ENCODE measurements around the gene GIMAP5.

GIMAP5 gene

DNA sequence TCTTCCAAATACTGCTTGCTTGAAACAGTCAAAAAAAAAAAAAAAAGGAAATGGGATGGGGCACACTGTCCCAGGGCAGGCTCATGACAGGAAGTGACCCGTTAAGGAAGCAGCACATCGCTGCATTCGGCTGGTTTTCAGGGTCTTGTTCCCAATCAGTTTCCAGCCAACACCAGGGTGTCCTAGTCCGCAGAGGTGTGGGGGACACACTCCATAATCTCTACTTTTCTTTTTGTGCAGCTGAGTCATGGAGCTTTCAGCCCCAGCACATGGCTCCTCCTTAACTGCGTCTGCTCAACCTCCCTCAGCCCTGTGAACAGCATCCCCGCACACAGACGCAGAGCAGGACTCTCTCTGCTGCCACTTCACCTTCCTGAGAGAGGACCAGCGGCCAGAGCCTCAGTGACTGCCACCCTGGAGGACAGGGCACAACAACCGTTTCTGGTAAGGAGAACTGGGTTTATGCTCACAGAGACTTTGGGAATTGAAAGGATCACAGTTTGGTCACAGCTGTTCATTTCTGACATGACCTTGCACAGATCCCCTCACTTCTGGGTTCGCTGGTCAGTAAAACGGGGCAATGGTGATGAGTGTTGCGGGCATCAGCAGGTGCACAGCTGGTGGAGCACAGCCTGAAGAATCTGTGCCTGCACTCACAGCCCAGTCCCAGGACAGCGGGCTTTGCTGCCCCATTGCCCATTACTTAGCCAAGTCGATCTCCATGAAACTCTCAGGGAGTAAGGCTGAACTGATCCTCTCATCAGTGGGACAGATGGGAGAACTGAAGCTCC, at the start of gene GIMAP5:
TSS of gene GIMAP5 (plus strand) at position 154 of the 791 bp plus-strand sequence. CDS start 3,467 bp downstream, outside the sequence.
- DNase-seq (ENCODE audit: low spot score), result no peak

DNA sequence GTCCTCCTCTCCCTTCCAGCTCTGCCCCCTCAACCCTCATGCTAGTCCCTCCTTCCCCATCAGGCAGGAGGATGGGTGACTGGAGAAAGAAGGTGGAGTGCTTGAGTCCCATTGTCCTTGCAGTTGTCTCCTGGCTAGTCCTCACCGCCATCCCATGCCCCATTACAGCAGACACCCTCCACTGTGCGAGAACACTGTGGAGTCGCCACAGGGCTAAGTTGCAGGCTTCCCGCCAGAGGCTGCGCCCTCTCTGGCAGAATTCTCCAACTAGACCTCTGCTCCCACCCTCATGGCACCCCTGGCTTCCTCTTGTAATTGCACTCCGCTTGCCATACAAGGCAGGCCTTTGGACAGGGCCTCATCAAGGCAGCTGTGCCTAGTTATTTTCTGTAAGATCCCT, 48.6 kb upstream of the GIMAP5 start:
- no peak for DNase-seq (ENCODE audit: low spot score)

DNA sequence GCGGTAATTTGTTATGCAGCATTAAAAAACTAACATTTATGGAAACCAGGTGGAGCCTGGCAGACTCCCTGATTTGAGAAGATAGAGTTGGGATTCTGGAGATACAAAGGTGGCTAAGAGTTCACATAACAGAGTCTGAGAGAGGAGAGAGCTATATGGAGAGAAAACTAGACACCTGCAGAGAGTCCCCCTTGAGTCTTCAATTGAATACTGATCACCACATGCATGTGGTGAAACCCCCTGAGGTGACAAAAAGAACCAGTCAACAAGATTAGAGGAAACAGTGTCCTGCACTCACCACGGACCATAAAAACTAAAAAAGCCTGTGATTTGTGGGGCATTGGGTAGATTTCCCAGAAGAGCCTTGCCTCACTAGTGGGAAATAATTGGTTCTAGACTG, 41.6 kb upstream of the GIMAP5 start:
- DNase-seq (ENCODE audit: low spot score), result no peak

DNA sequence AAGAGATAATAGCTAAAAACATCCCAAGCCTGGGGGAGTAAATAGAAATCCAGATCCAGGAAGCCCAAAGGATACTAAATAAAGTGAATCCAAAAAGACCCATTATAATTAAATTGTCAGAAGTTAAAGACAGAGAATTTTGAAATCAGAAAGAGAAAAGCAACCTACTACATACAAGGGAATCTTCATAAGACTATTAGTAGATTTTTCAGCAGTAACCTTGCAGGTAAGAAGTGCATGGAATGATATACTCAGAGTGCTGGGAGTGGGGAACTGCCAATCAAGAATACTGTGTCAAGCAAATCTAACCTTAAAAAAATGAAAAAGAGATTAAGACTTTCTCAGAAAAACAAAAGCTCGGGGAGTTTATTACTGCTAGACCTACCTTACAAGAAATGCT, 34.0 kb upstream of the GIMAP5 start:
- no peak for DNase-seq (ENCODE audit: low spot score)

DNA sequence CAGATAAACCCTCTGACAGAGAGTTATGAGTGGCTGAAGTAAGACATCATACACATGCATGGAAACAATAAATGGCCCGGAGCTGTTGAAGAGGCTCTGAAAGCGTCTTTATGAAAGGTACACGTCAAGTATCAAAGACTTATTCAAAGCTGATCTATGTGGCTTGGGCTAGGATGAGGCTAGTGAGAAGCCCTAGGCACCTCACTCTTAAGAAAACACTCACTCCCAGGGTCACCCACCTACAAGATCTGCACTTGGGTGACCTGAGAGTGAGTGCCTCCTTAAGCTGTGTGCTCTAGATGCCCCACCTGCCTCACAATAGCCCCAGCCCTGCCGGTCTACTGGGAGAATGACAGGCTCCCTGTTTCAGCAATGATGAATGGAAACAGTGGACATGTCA, 21.9 kb upstream of the GIMAP5 start:
- DNase-seq (ENCODE audit: low spot score), result no peak

DNA sequence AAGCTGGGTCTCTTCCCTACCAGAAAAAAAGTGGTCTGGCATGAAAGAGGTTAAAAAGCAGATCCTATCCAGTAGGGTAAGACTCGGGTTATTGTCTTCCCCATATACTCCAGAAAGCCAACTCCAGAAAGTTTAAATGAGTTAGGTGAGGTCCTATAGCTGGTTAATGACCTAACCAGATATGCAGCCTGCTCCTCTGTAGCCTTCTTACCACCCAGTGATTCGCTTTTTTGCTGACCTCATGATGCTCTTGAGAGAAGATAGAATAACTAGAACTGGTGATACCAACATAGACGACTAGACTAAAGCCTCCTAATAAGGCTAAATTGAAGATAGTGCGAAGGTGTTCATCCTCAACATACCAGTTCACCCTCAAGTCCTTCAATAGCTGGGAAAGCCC, 21.5 kb upstream of the GIMAP5 start:
- no peak for DNase-seq (ENCODE audit: low spot score)

DNA sequence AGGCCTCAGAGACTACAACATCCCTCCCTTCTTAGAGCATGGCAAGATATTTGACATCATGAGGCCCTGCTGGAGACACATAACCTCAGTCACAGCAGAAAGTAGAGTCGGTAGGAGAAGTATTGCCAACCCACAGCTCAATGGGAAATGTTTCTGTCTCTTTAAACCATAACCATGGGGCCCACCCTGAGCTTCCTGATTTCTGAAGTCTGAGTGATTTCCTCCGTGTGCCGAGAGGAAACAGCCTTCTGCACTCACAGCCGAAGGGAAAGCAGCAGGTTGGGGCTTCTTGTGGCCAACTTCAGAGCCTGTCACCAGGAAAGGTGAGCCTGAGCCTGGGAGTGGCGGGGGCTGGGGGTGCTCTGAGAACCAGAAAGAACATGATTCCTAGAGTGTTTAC, 20.9 kb upstream of the GIMAP5 start, which contains the start of gene GIMAP1:
TSS of gene GIMAP1 (plus strand) at position 246 of the 400 bp plus-strand sequence. CDS start 2,435 bp downstream, outside the sequence.
- no peak for DNase-seq (ENCODE audit: low spot score)

DNA sequence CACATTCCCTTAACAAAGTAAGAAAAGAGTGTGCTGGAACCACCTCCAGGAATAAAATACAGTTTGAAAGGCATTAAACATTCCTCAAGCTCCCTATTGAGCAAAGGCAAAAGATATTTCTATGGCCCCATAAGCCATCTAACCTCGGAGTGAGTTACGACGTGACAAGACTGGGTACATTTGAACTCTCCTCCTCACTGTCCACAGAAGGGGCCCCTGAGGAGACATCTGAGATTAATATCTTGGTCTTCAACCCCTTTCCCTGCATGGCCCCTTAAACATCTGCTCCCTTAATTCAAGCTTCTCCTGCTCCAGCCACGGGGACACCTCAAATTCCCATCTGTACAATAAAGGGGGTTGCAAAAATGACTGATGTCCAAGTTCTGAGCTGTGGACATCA, 20.3 kb upstream of the GIMAP5 start:
- no peak for DNase-seq (ENCODE audit: low spot score)

DNA sequence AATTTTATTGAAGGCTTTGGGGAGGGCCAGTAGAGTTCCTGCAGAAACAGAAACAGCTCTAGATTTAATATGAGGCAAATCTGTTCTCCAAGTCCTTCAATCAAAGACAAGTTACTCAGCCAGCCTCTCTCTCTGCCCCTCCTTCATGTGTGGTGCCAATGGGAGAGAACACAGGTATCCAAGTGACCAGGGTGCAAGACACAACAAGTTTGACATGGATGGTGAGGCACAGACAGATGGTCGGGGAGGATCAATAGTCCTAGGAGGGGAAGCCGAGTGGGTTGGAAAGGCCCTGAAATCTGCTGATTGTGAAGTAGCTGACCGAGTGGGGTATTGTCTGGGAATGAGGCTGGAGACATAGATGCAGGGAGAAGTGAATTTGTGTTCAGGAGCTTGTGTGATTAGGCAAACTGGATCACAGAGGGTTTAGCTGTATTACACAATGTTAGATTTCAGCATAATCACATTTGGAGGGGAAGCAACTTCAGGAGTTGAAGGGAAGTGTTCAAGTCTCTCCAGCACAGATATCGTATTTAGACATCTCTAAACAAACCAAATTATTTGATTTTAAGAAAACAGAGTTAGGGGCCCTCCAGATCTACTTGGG, 19.3 kb upstream of the GIMAP5 start:
- DNase-seq (ENCODE audit: low spot score), result no peak

DNA sequence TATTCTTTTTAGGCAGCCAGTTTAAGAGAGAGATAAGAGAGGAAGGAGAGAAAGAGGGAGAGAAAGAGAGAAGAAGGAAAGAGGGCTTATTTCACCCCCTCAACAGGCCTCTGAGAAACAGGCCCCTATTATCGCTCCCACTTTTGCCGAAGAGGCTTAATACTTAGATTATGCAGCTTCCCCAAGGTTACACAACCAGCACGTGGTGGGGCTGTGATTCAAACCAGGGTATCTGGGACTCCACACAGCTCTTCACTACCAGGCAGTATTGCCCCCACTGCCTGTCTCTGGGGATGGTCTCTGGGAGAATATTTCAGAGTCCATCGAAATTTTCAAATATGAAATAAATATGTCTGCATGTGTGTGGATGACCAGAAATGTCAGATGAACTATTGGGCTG, 17.8 kb upstream of the GIMAP5 start:
- no peak for DNase-seq (ENCODE audit: low spot score)

DNA sequence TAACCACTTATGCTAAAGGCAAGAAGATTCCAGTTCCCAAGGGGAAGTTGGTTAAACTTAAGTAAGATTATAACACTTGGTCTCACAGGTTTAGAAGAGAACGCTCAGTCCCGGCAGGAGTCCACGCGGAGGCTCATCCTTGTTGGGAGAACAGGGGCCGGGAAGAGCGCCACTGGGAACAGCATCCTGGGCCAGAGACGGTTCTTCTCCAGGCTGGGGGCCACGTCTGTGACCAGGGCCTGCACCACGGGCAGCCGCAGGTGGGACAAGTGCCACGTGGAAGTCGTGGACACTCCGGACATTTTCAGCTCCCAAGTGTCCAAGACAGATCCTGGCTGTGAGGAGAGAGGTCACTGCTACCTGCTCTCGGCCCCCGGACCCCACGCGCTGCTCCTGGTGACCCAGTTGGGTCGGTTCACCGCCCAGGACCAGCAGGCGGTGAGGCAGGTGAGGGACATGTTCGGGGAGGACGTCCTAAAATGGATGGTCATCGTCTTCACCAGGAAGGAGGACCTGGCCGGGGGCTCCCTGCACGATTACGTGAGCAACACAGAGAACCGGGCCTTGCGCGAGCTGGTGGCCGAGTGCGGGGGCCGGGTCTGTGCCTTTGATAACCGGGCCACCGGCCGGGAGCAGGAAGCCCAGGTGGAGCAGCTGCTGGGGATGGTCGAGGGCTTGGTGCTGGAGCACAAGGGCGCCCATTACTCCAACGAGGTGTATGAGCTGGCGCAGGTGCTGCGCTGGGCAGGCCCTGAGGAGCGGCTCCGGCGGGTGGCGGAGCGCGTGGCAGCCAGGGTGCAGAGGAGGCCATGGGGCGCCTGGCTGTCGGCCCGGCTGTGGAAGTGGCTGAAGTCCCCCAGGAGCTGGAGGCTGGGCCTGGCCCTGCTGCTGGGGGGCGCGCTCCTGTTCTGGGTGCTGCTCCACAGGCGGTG, 17.0 kb upstream of the GIMAP5 start:
- no peak for DNase-seq (ENCODE audit: low spot score)

DNA sequence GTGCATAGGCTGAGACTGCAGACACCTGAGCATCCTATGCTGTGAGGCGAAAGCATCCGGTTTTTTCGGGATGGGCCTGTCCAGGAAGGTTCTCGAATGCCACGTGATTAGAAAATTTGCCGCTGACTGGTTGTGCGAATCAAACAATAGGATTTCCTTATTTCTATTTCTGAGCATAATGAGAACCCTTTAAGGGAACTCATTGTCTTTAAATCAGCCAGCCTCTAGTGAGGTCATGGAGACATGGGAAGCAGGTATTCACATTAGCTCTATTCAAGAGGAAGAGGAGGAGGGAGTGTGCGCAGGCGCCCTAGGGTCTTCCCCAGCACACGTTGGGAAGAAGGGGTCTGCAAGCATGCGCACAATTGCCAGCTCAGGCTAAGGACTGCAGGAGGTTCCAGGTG, 15.2 kb upstream of the GIMAP5 start:
- DNase-seq (ENCODE audit: low spot score), result no peak

DNA sequence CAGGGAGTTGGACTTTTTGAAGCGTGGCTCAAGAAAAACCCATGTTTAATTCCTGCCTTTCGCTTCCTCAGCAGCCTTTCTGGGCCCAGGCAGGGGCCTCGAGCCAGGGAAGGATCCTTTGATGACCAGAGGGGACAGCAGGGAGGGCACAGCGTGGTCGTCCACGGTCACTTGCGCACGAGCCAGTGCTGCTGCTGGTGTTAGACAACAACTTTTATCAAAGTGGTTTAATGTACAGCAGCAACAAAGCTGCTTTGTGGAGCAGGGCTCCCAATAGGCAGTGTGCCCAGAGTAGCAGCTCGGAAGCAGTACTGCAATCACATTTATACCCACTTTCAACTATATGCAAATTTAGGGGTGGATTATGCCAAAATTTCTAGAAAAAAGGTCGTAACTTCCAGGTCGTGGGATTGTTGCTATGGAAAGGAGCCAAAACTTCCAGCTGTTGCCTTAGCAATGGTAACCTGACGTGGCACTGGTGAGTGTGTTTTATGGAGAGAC, 14.7 kb upstream of the GIMAP5 start:
- DNase-seq (ENCODE audit: low spot score), result no peak

DNA sequence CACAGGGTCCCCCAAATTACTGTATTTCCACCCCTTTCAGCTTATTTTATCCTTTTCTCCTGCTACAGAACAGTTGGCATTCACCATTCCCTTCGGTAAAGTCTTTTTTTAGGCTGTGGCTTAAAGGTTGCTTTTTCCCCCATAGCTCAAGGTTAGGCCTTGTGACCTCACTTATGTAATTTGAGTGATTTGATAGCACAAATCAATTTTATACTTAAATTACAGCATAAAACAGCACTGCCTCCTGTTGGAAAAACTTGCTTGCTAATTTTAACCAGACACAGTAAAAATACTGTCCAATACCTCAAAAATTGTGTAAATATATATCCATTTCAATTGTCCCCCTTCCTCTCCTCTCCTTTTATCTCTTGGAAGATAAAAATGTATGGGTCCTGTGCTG, 13.8 kb upstream of the GIMAP5 start:
- no peak for DNase-seq (ENCODE audit: low spot score)

DNA sequence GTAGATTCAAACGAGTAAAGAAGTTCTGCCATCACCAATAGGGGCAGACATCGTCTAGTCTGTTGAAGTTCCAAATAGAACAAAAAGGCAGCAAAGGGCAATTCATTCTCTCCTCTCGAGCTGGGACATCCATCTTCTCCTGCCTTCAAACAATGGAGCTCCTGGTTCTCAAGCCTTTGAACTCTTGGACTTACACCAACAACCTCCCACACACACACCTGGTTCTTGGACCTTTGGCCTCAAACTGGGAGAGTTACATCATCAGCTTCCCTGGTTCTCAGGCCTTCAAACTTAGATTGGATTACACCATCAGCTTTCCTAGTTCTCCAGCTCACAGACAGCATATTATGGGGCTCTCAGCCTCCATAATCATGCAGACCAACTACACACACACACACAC, 9.8 kb upstream of the GIMAP5 start:
- peak; percentile 41 for DNase-seq (ENCODE audit: low spot score)

DNA sequence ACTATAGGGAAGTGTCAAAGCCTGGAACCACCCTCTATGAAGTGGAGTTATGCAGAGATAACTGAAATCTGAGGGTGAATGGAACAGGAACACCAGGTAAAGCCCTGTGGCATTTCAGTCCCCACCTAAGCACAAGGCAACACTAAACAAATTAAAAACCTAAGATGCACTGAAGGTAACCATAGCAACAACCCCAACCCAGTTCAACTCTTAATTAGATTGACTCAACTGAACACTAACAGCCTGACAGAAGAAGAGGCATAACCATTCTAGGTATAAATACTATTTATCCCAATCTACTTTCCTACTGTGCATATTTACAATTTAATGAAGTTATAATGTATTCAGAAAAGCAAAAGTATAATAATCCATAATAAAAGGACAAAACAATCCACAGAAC, 9.2 kb upstream of the GIMAP5 start:
- DNase-seq (ENCODE audit: low spot score), result no peak

DNA sequence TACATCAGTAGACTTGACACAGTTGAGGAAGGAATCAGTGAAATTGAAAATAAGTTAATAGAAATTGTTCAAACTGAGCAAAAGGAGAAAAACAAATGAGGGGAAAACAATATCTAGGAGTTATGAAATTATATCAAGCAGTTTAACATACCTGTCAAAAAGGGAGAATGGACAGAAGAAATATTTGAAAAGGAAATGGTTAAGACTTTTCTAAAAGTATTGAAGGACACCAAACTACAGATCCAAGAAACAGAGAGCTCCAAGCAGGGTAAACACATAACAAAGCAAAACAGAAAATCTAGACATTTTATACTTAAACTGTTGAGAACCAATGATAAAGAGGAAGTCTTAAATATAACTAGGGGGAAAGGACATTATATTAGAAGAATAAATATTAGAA, 8.6 kb upstream of the GIMAP5 start:
- DNase-seq (ENCODE audit: low spot score), result no peak

DNA sequence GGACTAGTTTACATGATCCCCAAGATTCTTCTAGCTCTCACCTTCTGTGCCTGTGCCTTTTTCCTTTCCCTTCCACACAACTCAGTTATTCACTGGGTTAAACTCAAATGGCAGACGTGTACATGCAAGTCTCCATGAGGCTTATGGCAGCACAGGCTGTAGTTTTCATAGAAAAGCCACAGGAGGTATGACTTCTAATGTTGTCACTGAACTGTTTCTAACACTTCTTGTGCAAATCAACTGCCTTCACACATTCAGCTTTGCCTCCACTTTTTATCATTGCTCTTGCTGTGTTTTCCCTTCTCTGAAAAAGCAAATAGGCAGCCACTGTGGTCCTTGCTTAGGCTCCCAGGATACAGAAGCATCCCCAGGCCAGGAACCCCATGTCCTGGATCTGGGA, 5.3 kb upstream of the GIMAP5 start:
- DNase-seq (ENCODE audit: low spot score), result no peak

DNA sequence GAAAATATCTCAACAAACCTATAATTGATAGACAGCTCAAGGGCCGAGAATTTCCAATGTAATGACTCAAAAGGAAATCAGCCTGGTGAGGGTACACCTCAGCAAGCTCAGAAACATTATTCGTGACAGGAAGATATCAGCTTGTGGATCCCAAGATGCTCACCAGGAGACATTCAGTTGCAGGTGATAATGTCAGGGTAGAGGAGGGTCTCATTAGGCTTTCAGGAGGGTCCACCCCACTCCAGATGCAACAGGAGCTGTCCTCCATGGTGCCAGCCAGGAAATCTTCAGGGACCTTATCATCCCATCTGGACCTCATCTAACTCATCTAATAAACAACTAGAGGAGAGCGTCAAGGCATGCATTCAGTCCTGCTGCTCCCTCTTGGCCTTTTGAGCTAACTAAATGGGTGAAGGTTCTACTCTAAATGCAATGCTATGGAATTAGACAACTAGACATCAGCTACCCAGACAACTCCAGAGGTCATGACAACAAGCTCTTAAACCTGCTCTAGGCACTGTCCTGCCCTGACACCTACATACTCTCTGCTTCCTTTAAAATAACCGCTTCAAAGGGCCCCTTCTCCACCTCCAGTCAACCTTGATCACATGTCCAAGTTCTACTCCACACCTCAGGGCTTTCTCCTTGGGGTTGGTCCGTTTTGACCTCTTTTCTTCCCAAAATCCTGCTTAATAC, 4.3 kb upstream of the GIMAP5 start:
- no peak for DNase-seq (ENCODE audit: low spot score)

DNA sequence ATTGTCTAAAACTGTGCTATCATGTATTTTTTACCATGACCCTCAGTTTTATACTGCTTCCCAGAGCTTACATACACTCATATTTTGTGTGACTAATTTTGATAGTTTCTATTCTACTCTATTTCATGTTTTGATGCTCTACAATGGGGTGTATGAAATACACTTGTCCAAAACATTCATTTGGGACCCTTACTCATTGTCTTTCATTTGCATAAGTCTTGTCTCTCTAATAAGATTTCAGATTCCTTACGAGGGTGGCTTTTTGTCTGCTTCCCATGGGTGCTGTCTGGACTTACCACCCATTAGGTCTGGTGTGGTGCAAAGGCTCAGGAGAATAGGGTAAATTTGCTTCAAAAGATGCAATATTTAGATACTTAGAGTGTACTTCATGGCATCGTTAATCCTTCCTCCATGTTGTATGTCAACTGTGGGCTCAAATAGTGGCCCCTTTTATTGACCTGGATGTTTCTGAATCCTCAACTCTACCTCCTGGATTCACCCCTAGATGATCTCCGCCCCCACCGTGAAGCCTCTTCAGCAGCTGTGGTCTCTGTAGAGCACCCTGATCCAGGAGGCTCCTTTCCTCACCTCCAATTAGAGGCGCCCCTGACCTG, 3.6 kb upstream of the GIMAP5 start:
- no peak for DNase-seq (ENCODE audit: low spot score)

DNA sequence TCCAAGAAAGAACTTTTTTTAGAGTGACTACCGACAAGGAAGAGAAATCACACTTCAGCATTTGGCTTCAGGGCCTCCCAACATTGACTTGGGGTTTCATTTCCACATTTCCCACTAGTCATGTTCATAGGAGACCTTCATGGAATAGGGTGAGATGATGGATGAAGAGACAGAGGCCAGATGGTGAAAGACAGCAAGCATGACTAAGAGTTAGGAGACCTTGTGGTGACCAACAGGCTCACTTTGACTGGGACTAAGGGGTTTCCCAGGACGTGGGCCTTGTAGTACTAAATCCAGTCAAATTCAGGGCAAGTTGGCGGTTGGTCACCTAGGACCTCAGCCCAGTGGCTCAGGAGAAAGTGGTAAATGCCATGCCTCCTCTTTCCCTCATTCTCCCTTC, 3.0 kb upstream of the GIMAP5 start:
- DNase-seq (ENCODE audit: low spot score), result no peak

All from HuH-7 (cell line).